Measurements from ENCODE around the gene FRAS1.

DNA sequence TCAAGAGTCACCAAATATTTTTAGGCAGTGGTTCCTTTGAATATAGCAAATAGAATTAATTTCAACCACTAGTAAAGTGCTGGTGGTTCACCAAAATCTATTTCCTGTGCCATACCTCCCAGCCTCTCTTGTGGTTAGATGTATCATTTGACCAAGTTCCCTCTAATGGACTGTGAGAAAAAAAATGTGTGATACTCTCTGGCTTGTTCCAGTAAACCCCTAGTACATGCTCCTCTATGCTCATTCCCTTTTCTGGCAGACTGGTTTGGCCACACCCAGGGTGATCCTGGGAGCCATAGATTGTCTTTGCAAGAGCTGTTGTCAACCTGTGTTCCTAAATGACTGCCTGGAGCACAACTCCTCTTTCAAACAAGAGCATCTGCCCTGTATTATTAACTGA, 109.5 kb downstream of the FRAS1 start:
- TF ChIP-seq, protein P1, sequence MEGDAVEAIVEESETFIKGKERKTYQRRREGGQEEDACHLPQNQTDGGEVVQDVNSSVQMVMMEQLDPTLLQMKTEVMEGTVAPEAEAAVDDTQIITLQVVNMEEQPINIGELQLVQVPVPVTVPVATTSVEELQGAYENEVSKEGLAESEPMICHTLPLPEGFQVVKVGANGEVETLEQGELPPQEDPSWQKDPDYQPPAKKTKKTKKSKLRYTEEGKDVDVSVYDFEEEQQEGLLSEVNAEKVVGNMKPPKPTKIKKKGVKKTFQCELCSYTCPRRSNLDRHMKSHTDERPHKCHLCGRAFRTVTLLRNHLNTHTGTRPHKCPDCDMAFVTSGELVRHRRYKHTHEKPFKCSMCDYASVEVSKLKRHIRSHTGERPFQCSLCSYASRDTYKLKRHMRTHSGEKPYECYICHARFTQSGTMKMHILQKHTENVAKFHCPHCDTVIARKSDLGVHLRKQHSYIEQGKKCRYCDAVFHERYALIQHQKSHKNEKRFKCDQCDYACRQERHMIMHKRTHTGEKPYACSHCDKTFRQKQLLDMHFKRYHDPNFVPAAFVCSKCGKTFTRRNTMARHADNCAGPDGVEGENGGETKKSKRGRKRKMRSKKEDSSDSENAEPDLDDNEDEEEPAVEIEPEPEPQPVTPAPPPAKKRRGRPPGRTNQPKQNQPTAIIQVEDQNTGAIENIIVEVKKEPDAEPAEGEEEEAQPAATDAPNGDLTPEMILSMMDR (IDR thresholded peaks at IDR 0.05): no peak
- TF ChIP-seq POLR2A (IDR thresholded peaks at IDR 0.05): no peak

Data from right lobe of liver (tissue), 4 donors.